Measurements from ENCODE around the gene KLF4.

The KLF4 gene

DNA sequence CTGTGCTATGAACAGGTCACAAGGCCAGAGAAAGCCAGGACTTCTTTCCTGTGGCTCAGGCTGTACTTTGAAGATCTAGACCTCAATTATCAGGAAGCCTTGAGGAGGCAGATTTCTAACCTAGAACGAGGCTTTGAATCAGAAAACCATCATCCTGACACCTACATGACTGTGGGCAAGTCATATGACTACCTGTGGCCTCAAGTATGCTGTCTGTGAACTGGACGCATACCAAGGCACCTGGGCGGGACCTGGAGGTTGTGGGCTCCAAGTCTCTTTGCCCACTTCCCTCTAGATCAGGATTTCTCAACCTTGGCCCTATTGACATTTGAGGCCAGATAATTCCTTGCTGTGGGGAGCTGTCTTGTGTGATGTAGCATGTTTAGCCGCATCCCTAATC is 42.5 kb downstream of the KLF4 start:
- no peak for FAIRE-seq

DNA sequence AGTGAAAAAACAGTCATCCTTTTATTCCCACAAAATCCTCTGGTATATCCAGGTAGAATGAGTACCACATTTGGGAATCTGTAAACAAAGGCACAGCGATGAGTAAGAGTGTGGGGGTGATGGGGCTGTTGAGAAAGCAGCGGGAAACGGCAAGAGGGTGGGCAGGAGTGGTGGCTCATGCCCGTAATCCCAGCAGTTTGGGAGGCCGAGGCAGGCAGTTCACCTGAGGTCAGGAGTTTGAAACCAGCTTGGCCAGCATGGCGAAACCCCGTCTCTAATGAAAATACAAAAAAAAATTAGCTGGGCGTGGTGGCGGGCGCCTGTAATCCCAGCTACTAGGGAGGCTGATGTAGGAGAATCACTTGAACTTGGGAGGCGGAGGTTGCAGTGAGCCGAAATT is 43.1 kb downstream of the KLF4 start:
- FAIRE-seq = no peak

DNA sequence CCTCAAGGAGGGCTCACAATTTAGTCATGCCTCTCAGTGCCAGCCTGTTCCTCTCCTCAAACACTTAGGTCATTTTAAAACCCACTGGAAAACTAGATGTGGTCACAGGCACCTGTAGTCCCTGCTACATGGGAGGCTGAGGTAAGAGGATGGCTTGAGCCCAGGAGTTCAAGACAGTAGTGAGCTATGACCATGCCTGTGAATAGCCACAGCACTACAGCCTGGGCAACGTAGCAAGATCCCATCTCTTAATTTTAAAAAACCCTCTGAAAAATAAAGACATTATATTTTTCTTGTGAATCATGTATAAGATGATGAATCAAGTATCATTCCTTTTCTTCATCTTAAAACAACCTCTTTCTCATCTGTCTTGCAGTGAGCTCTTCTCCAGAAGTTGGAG is 45.8 kb downstream of the KLF4 start:
- FAIRE-seq = no peak

DNA sequence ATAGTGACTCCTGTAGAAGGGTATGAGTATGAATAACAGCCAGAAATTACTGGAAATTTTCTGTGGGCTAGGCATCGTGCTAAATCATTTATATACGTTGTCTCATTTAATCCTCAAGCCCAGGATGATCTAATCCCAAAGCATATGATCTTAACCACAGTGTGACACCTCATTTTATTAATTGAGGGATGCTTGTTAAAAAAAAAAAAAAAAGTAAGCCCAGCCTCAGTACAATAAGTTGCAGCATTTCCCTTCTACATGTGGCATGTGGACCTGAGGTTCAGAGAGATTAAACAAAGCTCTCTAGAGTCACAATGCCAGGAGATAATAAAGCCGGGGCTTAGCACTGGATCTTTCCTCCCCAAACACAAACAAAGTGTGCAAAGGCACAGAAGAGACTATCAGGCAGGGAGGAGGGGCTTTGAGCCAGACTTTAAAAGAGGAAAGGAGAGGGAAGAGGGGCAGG is 49.5 kb downstream of the KLF4 start:
- no peak for FAIRE-seq

DNA sequence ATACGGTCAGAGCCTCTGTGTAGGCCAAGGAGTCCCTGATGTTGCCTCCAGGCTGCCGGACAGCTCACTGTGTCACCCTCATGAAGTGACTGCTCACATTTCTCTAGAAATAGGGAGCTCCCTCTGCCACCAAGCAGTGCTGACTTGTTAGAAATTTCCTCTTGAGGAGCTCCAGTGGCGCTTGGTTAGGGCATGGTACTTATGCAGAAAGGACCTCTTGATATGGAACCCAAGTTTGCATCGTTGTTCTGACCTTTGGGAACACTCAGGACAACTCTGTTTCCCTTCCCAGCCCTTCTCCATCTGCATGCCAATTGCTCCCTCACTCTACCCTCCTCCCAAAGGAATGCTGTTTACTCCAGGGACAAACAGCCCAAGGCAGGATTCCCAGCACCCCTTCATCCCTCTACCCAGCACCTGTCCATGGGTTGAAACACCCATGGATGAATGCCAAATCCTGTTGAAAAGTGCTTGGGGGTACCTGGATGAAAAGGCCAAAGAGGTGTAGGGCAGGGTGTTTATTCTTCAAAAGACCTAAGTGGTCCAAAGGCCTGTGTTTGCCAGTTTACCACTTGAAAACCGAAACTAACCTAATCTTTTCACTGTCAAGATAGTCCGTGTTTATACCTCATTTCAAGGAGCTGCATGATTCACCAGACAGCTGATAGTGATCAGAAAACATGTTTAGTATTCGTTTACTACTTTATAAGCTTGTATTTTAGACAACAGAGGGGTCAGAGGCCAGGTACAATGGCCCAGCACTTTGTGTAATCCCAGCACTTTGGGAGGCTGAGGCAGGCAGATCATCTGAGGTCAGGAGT is 51.1 kb downstream of the KLF4 start:
- no peak for FAIRE-seq

DNA sequence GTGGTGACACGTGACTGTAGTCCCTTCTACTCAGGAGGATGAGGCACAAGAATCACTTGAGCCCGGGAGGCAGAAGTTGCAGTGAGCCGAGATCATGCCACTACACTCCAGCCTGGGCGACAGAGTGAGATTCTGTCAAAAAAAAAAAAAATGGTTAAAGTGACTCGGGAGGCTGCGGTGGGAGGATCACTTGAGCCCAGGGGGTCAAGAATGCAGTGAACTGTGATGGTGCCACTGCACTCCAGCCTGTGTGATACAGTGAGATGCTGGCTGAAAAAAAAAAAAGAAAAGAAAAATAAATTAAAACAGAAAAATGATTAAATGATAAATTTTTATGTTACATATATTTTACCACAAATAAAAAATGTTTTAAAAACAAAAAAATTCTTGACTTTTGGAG is 51.9 kb downstream of the KLF4 start:
- FAIRE-seq = no peak

DNA sequence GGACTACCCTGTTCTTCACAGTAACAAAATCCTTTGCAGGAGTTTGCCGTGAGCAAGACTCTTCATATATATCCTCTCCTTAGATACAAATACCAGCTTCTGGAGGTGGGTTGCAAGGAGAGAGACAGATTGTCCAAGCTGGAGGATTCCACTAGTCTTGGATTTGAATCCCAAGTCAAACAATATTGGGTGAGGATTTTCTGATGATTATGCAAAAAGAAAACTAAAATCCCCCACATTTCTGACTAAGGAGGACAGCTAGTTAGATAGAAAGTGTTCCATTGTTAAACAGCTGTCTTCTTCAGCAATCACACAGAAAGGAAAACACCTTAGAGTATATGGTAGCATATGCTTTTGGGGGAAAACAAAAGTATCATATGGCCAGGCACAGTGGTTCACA is 54.2 kb downstream of the KLF4 start:
- FAIRE-seq = no peak

All from islet of Langerhans (tissue), 1 donor.